IMR-90 (cell line): ENCODE measurements around the gene EXOSC1. TPM values are rescaled to one million over a fixed set of nuclear protein-coding genes. Genes with fewer than 3 reads are reported as not detected.

ENCODE experiments used
- ATAC-seq: fragments of 200-7000 bp; cut with Tn5 transposase; 2 replicates; pipeline ENCODE4 v1.9.1; 2020; ENCODE audit warnings: low read depth, mild to moderate bottlenecking, moderate library complexity
- BruUV-seq: library from RNA; stranded (reverse); fragments of 400-500 nt; replicated peaks from 2 replicates; lab custom pipeline; 2021; lab: Mats Ljungman, UMichigan
- CTCF ChIA-PET: fragments of 300-600 bp; formaldehyde crosslinking; extraction: SDS; loops from one replicate; lab custom pipeline; 2021; ENCODE audit warnings: antibody characterized with exemption; lab: Yijun Ruan, JAX
- POLR2A ChIA-PET: fragments of 300-600 bp; sonication (Branson Sonifier 250); formaldehyde crosslinking; loops from one replicate; lab custom pipeline; 2022; ENCODE audit warnings: antibody characterized with exemption; ENCODE audit not compliant: unreplicated experiment; lab: Charles Lee
- DNase-seq: peaks from one replicate; pipeline ENCODE4 v3.0.0; 2013
- H2AFZ ChIP-seq: replicated peaks from 2 replicates; pipeline ENCODE3; 2013; ENCODE audit warnings: low read length, mild to moderate bottlenecking; ENCODE audit not compliant: poor library complexity
- H2AK5ac ChIP-seq: 2 replicates; pipeline ENCODE4 v1.6.1; 2013; ENCODE audit warnings: low read depth, low read length, inconsistent platforms
- H2AK9ac ChIP-seq: replicated peaks from 2 replicates; pipeline ENCODE3; 2013; ENCODE audit warnings: mild to moderate bottlenecking, low read depth, low read length, moderate library complexity; ENCODE audit not compliant: poor library complexity
- H2BK120ac ChIP-seq: 2 replicates; pipeline ENCODE4 v1.6.1; 2013; ENCODE audit warnings: low read depth, low read length, inconsistent platforms
- H2BK15ac ChIP-seq: 3 replicates; pipeline ENCODE4 v1.6.1; 2013; ENCODE audit warnings: low read depth, low read length, inconsistent platforms
- H2BK20ac ChIP-seq: 2 replicates; pipeline ENCODE4 v1.6.1; 2013; ENCODE audit warnings: low read depth, mild to moderate bottlenecking, inconsistent platforms, low read length, moderate library complexity
- H2BK5ac ChIP-seq: 2 replicates; pipeline ENCODE4 v1.6.1; 2013; ENCODE audit warnings: mild to moderate bottlenecking, low read depth, low read length, inconsistent platforms; ENCODE audit not compliant: poor library complexity, severe bottlenecking
- H3K14ac ChIP-seq: replicated peaks from 2 replicates; pipeline ENCODE4 v1.6.1; 2013; ENCODE audit warnings: low read depth, low read length, inconsistent platforms
- H3K18ac ChIP-seq: 2 replicates; pipeline ENCODE4 v1.6.1; 2013; ENCODE audit warnings: low read depth, low read length, control low read depth
- H3K23ac ChIP-seq: 2 replicates; pipeline ENCODE4 v1.6.1; 2013; ENCODE audit warnings: low read depth, low read length, inconsistent platforms
- H3K27ac ChIP-seq: 2 replicates; pipeline ENCODE4 v1.5.1; 2013; ENCODE audit warnings: mild to moderate bottlenecking, control low read depth, low read length; ENCODE audit not compliant: insufficient read depth
- H3K27me3 ChIP-seq: 2 replicates; pipeline ENCODE4 v1.6.1; 2013; ENCODE audit warnings: low read length; ENCODE audit not compliant: control insufficient read depth, insufficient read depth
- H3K36me3 ChIP-seq: 2 replicates; pipeline ENCODE4 v1.6.1; 2013; ENCODE audit warnings: low read length, mixed read lengths; ENCODE audit not compliant: control insufficient read depth, insufficient read depth
- H3K4ac ChIP-seq: 2 replicates; pipeline ENCODE4 v1.6.1; 2013; ENCODE audit warnings: low read depth, low read length, inconsistent platforms
- H3K4me1 ChIP-seq: 2 replicates; pipeline ENCODE4 v1.6.1; 2013; ENCODE audit warnings: low read length, mixed read lengths; ENCODE audit not compliant: control insufficient read depth, insufficient read depth
- H3K4me2 ChIP-seq: 2 replicates; pipeline ENCODE4 v1.6.1; 2013; ENCODE audit warnings: low read depth, mild to moderate bottlenecking, control low read depth, low read length, moderate library complexity
- H3K4me3 ChIP-seq: 2 replicates; pipeline ENCODE4 v1.5.1; 2013; ENCODE audit warnings: low read depth, mild to moderate bottlenecking, control low read depth, low read length, moderate library complexity; ENCODE audit not compliant: insufficient read depth
- H3K56ac ChIP-seq: 2 replicates; pipeline ENCODE4 v1.6.1; 2013; ENCODE audit warnings: low read length, inconsistent platforms; ENCODE audit not compliant: insufficient read depth; ENCODE audit errors: extremely low read depth
- H3K79me1 ChIP-seq, 2 experiments: 2 replicates each; pipeline ENCODE4 v1.6.1; 2013; ENCODE audit warnings: low read length in 2 of 2, inconsistent platforms in 1 of 2, low read depth in 1 of 2
- H3K9ac ChIP-seq: 2 replicates; pipeline ENCODE4 v1.6.1; 2013; ENCODE audit warnings: low read depth, low read length, control low read depth
- H3K9me1 ChIP-seq: 2 replicates; pipeline ENCODE4 v1.6.1; 2013; ENCODE audit warnings: low read length, inconsistent platforms; ENCODE audit not compliant: insufficient read depth
- H3K9me3 ChIP-seq: 2 replicates; pipeline ENCODE4 v1.6.1; 2013; ENCODE audit warnings: low read length; ENCODE audit not compliant: control insufficient read depth, insufficient read depth
- H4K20me1 ChIP-seq: 2 replicates; pipeline ENCODE4 v1.6.1; 2013; ENCODE audit warnings: low read length, inconsistent platforms; ENCODE audit not compliant: insufficient read depth
- H4K5ac ChIP-seq: 2 replicates; pipeline ENCODE4 v1.6.1; 2013; ENCODE audit warnings: mild to moderate bottlenecking, low read depth, low read length, control low read depth
- H4K8ac ChIP-seq, 2 experiments: 2 replicates each; pipeline ENCODE4 v1.6.1; 2013; ENCODE audit warnings: low read depth in 2 of 2, low read length in 2 of 2, control low read depth in 1 of 2, inconsistent platforms in 1 of 2
- H4K91ac ChIP-seq: 2 replicates; pipeline ENCODE4 v1.6.1; 2013; ENCODE audit warnings: low read depth, low read length, inconsistent platforms; ENCODE audit not compliant: insufficient read depth
- CEBPB ChIP-seq: IDR thresholded peaks from 2 replicates; pipeline ENCODE4 v1.6.1; 2012; ENCODE audit warnings: low read depth, low read length, improper control_type of control experiment
- CTCF ChIP-seq: conservative IDR thresholded peaks from 2 replicates; pipeline ENCODE4 v1.5.1; 2012; ENCODE audit warnings: mild to moderate bottlenecking, low read depth, low read length, improper control_type of control experiment
- FOS ChIP-seq: fragments of 150-350 bp; IDR thresholded peaks from 2 replicates; pipeline ENCODE4 v1.6.1; 2016; ENCODE audit warnings: low read depth, low read length
- MXI1 ChIP-seq: IDR thresholded peaks from 2 replicates; pipeline ENCODE4 v1.6.1; 2012; ENCODE audit warnings: low read depth, mild to moderate bottlenecking, low read length, moderate library complexity, borderline replicate concordance
- RAD21 ChIP-seq: IDR thresholded peaks from 2 replicates; pipeline ENCODE4 v1.6.1; 2012; ENCODE audit warnings: low read length, improper control_type of control experiment
- RCOR1 ChIP-seq: IDR thresholded peaks from 2 replicates; pipeline ENCODE4 v1.6.1; 2012; ENCODE audit warnings: mild to moderate bottlenecking, low read length, improper control_type of control experiment; ENCODE audit not compliant: insufficient replicate concordance
- RFX5 ChIP-seq: IDR thresholded peaks from 2 replicates; pipeline ENCODE4 v1.8.0; 2012; ENCODE audit warnings: low read depth, mild to moderate bottlenecking, low read length, moderate library complexity
- WGBS, 2 experiments: methylation state at CpG; one replicate each; pipeline versions ENCODE4 v1.1.5 to v1.1.7; 2013; ENCODE audit warnings: missing lambda C conversion rate in 2 of 2; ENCODE audit not compliant: insufficient read length in 1 of 2; ENCODE audit errors: extremely low coverage in 2 of 2; 5-methylcytosine and 5-hydroxymethylcytosine counted together
- dilution Hi-C: fragments of 300-500 bp; cut with HindIII; formaldehyde crosslinking; loops from one replicate; pipeline ENCODE4 v1.14.3; 2018; ENCODE audit warnings: low sequenced_read_pairs; ENCODE audit not compliant: unreplicated experiment
- in situ Hi-C: fragments of 300-500 bp; cut with MboI; formaldehyde crosslinking; loops from 3 replicates; pipeline ENCODE4 v1.14.3; 2019; ENCODE audit warnings: low sequenced_read_pairs, inconsistent platforms, mixed read lengths
- intact Hi-C: fragments of 100-400 bp; cut with micrococcal nuclease; formaldehyde crosslinking; loops from 2 replicates; pipeline ENCODE4 v1.10.0; 2022
- polyA plus RNA-seq, 3 experiments: library from polyadenylated mRNA; depleted of rRNA; stranded (reverse); fragments of >200 nt; gene quantifications; 2 replicates each; pipeline ENCODE4 v1.2.3, GENCODE V29; 2012; ENCODE audit warnings: low replicate concordance in 1 of 3
- total RNA-seq: library from RNA; depleted of rRNA; stranded (reverse); fragments of >200 nt; gene quantifications from 2 replicates; pipeline ENCODE4 v1.2.3, GENCODE V29; 2012

EXOSC1 gene
- total and polyA plus RNA-seq, 2 of the 4 experiments (the other 2 are of a cell fraction) = 49.7 to 51.6 TPM

DNA sequence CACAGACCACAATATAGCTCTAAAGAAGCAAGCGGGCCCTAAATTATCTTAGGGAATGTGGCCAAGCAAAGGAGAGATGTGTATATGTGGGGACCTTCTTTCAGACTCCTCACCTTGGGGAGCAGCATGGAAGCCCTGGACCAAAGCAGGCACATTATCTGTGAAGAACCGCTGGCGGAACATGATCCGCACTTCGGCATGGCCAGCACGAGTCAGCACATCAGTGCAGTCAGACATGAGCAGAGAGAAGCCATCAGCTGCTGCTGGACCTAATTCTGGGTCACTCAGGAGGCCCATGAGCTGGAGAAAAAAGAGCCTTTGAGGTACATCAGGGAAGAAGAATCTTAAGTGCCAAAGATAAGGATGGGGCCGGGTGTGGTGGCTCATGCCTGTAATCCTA lies 14.1 kb upstream of the EXOSC1 start:
- H3K4me3 ChIP-seq = no peak overlapping the region
- H3K4ac ChIP-seq = no peak overlapping the region
- 88% methylated on average over 6 of the region's 7 CpGs; no CpG with 5 or more reads in 1 of the 2 experiments for WGBS, 2 experiments
- no peak overlapping the region for H2BK15ac ChIP-seq
- no peak overlapping the region for H3K27ac ChIP-seq
- peaks cover 11% of the 10 kb centered on the region for H4K20me1 ChIP-seq
- H3K18ac ChIP-seq = no peak overlapping the region
- DNase-seq (no peak), ATAC-seq (no peak)
- no TSS peak for BruUV-seq
- TF ChIP-seq MXI1 = no peak
- no peak for TF ChIP-seq RCOR1
- TF ChIP-seq CTCF = no peak
- TF ChIP-seq RFX5 = no peak
- TF ChIP-seq FOS = no peak
- no peak for TF ChIP-seq CEBPB
- TF ChIP-seq RAD21 = no peak
- POLR2A ChIA-PET = no interaction called here
- no peak overlapping the region for H3K9ac ChIP-seq
- peaks cover 5% of the 10 kb centered on the region; the same call in 1 of the 2 replicates for H3K4me1 ChIP-seq
- H3K23ac ChIP-seq = no peak overlapping the region
- dilution Hi-C loops = no loop called here
- H3K14ac ChIP-seq = no peak overlapping the region
- intact Hi-C loops = no loop called here
- no peaks in the 10 kb centered on the region for H3K9me3 ChIP-seq
- H3K36me3 ChIP-seq = peaks cover 79% of the 10 kb centered on the region
- H2AK9ac ChIP-seq = no peak overlapping the region
- no peak overlapping the region for H3K4me2 ChIP-seq
- no peak overlapping the region for H3K56ac ChIP-seq
- in situ Hi-C loops = loop anchor here (5.0 kb wide), 1 partner anchor 92 kb away; no protein-coding TSS in a partner anchor
- H2AK5ac ChIP-seq = no peak overlapping the region
- H3K79me1 ChIP-seq = peaks cover 13 to 39% of the 10 kb centered on the region in 2 experiments; a peak in 3 of 4 replicates
- no peaks in the 10 kb centered on the region for H3K9me1 ChIP-seq
- H2BK20ac ChIP-seq = no peak overlapping the region
- no peak overlapping the region for H2AFZ ChIP-seq
- no peak overlapping the region for H2BK120ac ChIP-seq
- CTCF ChIA-PET = interaction anchor here (1.0 kb wide), 2 partner anchors 15 to 90 kb away, joined by 3 read pairs; no protein-coding TSS in a partner anchor
- no peak overlapping the region for H4K5ac ChIP-seq
- H3K27me3 ChIP-seq = no peaks in the 10 kb centered on the region
- no peak overlapping the region for H4K8ac ChIP-seq
- H4K91ac ChIP-seq = no peak overlapping the region
- no peak overlapping the region for H2BK5ac ChIP-seq
